ENCODE data around the gene KCNJ12.
"Not testable (repeated sequence)": the region's sequence is repeated elsewhere in the genome, so short reads cannot be mapped to it uniquely, and the experiment has no call there.

Gene KCNJ12

DNA sequence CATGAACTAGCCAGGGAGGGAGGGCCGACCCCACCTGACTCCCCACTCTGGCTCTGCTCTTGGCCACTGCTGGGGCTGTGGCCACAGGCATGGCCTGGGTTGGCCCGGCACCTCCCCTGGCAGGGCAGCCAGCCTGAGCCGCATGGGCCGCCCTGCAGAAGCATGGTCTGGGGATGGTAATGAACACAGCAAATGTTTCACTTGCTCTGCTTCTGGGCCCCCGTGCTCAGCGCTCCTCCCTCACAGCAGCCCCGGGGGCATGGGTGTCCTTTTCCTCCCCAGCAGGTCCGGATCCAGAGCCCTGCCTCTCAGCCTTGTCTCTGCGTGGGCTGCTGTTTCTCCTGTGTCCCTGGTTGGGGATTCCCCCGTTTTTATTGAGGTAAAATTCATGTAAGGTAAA, 30.9 kb upstream of the KCNJ12 start:
- no peak overlapping the region for H3K4me3 ChIP-seq (replicated peaks in 1 of 2; ENCODE audit: low read depth in 2 of 2, low read length in 2 of 2)
- TF ChIP-seq, protein P1, sequence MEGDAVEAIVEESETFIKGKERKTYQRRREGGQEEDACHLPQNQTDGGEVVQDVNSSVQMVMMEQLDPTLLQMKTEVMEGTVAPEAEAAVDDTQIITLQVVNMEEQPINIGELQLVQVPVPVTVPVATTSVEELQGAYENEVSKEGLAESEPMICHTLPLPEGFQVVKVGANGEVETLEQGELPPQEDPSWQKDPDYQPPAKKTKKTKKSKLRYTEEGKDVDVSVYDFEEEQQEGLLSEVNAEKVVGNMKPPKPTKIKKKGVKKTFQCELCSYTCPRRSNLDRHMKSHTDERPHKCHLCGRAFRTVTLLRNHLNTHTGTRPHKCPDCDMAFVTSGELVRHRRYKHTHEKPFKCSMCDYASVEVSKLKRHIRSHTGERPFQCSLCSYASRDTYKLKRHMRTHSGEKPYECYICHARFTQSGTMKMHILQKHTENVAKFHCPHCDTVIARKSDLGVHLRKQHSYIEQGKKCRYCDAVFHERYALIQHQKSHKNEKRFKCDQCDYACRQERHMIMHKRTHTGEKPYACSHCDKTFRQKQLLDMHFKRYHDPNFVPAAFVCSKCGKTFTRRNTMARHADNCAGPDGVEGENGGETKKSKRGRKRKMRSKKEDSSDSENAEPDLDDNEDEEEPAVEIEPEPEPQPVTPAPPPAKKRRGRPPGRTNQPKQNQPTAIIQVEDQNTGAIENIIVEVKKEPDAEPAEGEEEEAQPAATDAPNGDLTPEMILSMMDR (IDR thresholded peaks at IDR 0.05; ENCODE audit: low read depth, low read length): no peak
- no peak for DNase-seq (ENCODE audit: low read depth in 2 of 2)

DNA sequence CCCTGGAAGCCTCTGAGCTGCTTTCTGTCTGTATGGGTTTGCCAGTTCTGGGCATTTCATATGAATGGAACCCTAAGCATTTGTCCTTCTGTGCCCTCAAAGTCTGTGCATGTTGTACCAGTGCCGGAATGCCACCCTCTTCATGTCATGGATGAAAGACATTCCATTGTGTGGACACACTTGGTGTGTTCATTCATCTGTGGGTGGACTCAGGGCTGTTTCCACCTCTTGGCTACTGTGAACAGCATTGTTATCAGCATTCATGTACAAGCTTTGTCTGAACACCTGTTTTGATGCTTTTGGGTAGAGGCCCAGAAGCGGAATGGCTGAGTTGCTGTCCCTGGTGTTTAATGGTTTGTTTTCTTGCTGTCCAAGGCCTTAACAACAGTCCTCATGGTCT, 30.1 kb upstream of the KCNJ12 start:
- not testable (repeated sequence) for DNase-seq (ENCODE audit: low read depth in 2 of 2); H3K4me3 ChIP-seq (replicated peaks in 1 of 2; ENCODE audit: low read depth in 2 of 2, low read length in 2 of 2)

DNA sequence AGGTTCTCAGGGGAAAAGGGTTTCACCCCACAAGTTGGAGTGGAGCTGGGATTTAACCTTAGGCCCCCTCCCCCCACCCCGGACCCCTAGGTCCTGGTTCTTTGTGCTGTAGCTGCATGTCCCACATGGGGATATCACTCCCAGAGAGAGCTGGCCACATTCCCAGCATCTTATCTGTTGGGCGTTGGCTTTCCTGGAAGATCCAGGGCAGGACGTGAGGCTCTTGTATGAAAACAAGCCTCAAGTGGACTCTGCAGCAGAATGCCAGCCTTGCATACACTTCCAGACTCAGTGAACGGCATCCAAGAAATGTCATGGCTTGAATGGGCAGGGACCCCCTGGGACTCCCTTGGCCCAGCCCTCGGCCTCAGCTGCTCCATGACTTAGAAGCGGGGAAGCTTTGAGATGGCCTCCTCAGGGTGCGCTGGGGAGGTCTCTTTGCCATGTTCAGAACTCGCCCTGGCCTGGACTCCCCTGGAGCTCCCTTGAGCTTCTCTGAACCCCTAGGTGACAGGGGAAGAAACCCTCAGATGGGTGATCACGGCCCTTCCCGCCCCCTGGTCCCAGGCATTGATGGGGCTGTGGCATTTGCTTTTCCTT, 29.4 kb upstream of the KCNJ12 start:
- DNase-seq (ENCODE audit: low read depth in 2 of 2): peak in 1 of 2 donors; percentile 63
- not testable (repeated sequence) for H3K4me3 ChIP-seq (replicated peaks in 1 of 2; ENCODE audit: low read depth in 2 of 2, low read length in 2 of 2)

GRCh38 chr17:21347660-21348059, 28.5 kb upstream of the KCNJ12 start:
- not testable (repeated sequence) for DNase-seq (ENCODE audit: low read depth in 2 of 2)

DNA sequence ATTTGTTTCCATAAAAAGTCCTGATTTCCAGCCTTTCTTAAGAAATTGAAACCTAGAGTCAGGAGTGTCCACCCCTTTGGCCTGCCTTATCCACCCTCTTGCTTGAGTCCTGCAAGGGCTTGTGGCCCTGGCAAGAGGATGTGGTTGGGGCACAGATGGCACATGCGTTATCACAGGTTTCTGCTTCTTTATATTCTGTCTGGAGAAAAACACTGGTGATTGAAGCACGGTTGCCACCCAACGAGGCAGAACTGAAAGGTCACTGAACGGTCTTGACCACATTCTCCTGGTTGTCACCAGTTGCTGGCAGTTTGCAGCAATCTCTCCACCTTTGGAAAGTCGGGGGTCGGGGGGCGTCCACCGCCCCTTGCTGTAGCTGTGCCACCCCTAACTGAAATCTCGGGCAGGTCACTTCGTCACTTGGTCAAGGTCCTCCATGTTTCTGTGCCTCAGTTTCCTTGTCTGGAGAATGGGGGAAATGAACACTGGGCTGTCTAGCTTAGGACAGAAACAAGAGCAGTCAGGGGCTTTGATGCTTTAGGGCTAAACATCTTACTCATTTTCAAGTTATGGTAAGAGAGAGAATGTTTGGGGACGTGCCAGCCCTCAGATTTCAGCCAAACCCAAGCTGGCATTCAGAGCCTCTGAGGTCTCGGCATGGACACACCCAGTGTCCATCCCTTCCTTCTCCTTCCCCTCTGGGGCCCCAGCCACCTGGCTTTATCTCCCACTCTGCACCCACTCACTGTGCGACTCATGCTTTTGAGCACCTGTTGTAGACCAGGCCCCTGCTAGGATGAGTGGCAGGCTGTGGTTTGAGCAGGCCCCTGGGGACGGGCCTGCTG, 27.9 kb upstream of the KCNJ12 start:
- not testable (repeated sequence) for H3K4me3 ChIP-seq (replicated peaks in 1 of 2; ENCODE audit: low read depth in 2 of 2, low read length in 2 of 2); DNase-seq (ENCODE audit: low read depth in 2 of 2)

More at GRCh38 chr17:21347660-21348059, 28.5 kb upstream of the KCNJ12 start:
- not testable (repeated sequence) for H3K4me3 ChIP-seq (replicated peaks in 1 of 2; ENCODE audit: low read depth in 2 of 2, low read length in 2 of 2)

DNA sequence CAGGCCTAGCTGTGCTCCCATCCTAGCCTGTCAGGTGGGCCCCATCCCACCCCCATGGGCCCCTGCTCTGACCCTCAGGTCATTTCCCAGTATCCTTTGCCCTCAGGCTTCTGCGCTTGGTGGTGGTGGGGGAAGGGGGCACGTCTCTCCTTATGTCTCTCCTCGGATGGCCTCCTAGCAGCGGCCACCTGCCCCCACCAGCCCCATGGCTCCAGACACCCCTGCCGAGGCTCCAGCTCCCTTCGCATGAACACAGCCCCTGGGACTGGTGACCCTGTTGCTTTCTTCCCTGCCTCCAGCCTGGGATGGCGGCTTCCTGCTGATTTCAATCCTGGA, 27.3 kb upstream of the KCNJ12 start:
- not testable (repeated sequence) for DNase-seq (ENCODE audit: low read depth in 2 of 2); H3K4me3 ChIP-seq (replicated peaks in 1 of 2; ENCODE audit: low read depth in 2 of 2, low read length in 2 of 2)

- not testable (repeated sequence) for H3K4me3 ChIP-seq (replicated peaks in 1 of 2; ENCODE audit: low read depth in 2 of 2, low read length in 2 of 2)
- DNase-seq (ENCODE audit: low read depth in 2 of 2): peak in 1 of 2 donors; percentile 14
These were observed 26.7 kb upstream of the KCNJ12 start for GRCh38 chr17:21349358-21350050.

DNA sequence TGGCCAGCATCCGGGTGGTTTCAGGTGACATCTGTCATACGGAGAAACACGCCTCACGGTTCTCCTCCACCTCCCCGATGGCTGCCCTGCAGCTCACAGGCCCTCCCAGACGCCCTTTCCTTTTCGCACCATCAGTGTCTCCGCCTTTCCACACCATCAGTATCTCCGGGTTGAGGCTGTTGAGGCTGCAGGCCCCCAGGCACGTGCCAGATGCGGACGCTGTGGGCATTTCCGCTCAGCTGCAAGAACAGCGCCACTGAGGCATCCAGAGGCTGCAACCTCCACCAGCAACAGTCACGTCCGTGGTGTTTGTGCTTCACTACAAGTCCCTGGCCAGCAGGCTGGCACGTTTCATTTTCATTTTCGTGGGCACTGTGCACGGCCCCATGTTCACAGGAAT, 25.7 kb upstream of the KCNJ12 start:
- not testable (repeated sequence) for DNase-seq (ENCODE audit: low read depth in 2 of 2); H3K4me3 ChIP-seq (replicated peaks in 1 of 2; ENCODE audit: low read depth in 2 of 2, low read length in 2 of 2)

- no peak overlapping the region for H3K4me3 ChIP-seq (replicated peaks in 1 of 2; ENCODE audit: low read depth in 2 of 2, low read length in 2 of 2)
- TF ChIP-seq, protein P1 (IDR thresholded peaks at IDR 0.05; ENCODE audit: low read depth, low read length): no peak
- DNase-seq (ENCODE audit: low read depth in 2 of 2): no peak
These were observed 24.6 kb upstream of the KCNJ12 start for GRCh38 chr17:21351366-21352065.

GRCh38 chr17:21352221-21352980, 23.8 kb upstream of the KCNJ12 start:
- TF ChIP-seq, protein P1 (IDR thresholded peaks at IDR 0.05; ENCODE audit: low read depth, low read length): no peak
- H3K4me3 ChIP-seq (replicated peaks in 1 of 2; ENCODE audit: low read depth in 2 of 2, low read length in 2 of 2): no peak overlapping the region
- DNase-seq (ENCODE audit: low read depth in 2 of 2): no peak

Data from cardiac fibroblast (primary cell).